CD4-positive, alpha-beta T cell treated with Interferon gamma for 1 hour (primary cell): ENCODE measurements around the gene NQO2.
"Not testable (repeated sequence)": the region's sequence is repeated elsewhere in the genome, so short reads cannot be mapped to it uniquely, and the experiment has no call there.

Source experiments
- DNase-seq: peaks from one replicate; pipeline ENCODE4 v3.0.0-alpha.2; 2020

Gene NQO2

GRCh38 chr6:3045777-3046176, 46.1 kb downstream of the NQO2 start:
- no peak for DNase-seq

- DNase-seq: no peak
Observed at GRCh38 chr6:3046295-3046694, 46.6 kb downstream of the NQO2 start.

DNA sequence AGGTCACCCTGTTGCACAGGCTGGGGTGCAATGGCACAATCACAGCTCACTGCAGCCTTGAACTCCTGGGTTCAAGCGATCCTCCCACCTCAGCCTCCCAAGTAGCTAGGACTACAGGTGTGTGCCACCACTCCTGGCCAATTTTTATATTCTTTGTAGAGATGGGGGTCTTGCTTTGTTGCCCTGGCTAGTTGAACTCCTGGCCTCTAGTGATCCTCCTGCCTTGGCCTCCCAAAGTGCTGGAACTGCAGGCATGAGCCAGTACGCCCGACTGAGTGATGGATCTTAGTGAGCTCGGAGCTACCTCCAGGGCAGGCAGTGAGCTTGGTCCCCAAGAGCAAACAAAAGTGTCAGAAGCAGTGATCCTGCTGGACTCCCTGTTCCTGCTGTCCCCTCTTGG, 48.3 kb downstream of the NQO2 start:
- not testable (repeated sequence) for DNase-seq

DNA sequence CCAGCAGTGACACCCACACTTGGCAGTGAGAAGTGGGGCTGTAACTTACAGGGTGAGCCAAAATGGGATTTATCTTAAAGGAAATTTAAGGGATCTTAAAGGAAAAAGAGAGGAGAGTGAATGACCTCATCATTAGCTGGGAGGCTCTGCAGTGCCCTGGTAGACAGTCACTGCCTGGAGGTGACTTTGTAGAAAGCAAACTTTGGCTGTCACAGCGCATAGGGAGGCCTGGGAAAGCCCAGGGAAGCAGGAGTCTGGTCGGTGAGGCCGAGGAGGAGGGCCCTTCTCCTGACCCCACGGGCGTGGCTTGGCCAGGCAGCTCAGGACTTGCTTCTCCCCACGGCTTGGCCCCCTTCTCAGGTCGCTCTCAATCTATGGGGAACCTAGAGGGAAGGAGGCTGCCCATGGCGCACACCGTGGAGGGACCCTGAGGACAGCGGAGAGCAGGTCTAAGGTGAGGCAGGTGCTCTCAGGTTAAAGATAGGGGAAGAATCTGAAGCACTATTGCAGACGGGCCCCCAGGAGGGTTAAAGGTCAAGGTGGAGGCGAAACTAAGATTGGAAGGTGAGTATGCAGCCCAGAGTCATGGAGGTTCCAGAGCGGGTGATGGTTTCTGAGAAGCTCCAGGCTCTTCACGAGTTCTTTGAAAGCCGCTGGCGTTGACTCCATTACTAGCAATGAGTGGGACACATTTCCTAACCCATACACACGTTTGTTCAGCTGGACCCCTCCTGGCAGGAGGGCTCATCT, 53.0 kb downstream of the NQO2 start:
- DNase-seq: no peak

GRCh38 chr6:3053231-3053508, 53.5 kb downstream of the NQO2 start:
- no peak for DNase-seq

DNA sequence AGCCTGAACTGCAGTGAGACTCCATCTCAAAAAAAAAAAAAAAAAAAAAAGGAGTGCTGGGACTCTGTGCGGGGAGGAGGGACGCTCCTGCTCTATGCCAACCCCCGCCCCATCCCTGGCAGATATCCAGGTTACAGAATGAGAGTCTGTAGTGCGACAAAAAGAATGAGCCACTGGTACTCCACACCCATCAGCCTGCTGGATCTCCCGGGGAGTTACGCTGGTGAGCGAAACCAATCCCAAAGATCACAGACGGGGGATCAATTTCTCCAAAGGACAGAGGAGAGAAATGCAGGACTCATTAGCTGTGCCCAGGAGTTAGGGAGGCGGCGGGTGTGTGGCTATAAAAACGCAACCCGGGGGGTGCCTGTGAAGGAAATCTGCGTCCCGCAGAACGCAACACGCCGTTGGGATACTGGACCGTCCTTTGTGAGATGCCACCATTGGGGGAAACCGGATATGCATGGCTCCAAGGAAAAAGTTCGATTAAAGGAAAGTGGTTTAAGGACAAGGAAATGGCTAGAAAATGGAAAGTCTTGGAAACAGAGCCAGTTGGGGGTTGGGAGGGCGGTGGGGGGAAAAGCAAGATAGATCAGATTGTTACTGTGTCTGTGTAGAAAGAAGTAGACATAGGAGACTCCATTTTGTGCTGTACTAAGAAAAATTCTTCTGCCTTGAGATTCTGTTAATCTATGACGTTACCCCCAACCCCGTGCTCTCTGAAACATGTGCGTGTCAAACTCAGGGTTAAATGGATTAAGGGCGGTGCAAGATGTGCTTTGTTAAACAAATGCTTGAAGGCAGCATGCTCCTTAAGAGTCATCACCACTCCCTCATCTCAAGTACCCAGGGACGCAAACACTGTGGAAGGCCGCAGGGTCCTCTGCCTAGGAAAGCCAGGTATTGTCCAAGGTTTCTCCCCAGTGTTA, 54.8 kb downstream of the NQO2 start:
- DNase-seq: not testable (repeated sequence)

DNA sequence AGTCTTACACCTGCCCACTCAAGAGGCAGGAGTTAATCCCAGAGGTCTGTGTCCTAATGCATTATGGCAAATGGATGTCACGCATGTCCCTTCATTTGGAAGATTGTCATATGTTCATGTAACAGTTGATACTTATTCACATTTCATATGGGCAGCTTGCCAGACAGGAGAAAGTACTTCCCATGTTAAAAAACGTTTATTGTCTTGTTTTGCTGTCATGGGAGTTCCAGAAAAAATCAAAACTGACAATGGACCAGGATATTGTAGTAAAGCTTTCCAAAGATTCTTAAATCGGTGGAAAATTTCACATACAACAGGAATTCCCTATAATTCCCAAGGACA, 55.4 kb downstream of the NQO2 start:
- DNase-seq: not testable (repeated sequence)

GRCh38 chr6:3057063-3057770, 57.5 kb downstream of the NQO2 start:
- no peak for DNase-seq

DNA sequence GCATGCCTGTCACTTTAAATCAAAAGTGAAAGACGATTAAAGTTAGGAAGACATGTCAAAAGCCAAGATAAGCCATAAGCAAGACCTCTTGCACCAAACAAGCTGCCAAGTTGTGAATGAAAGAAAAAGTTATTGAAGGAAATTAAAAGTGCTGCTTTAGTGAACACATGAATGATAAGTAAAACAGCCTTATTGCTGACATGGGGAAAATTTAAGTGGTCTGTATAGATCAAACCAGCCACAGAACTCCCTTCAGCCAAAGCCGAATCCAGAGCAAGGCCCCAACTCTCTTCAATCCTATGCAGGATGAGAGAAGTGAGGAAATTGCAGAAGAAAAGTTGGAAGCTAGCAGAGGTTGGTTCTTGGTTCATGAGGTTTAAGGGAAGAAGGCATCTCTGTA, 59.3 kb downstream of the NQO2 start:
- no peak for DNase-seq

DNA sequence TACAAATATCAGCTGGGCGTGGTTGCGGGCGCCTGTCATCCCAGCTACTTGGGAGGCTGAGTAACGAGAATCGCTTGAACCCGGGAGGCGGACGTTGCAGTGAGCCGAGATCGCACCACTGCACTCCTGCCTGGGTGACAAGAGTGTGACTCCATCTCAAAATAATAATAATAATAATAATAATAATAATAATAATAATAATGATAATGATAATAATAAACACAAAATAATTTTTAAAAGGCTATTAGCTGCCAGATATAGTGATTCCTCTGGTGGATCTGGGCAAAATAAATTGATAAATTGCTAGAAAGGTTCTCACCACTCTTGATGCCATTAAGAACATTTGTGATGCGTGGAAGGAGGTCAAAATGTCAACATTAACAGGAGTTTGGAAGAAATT, 60.4 kb downstream of the NQO2 start:
- DNase-seq: not testable (repeated sequence)

DNA sequence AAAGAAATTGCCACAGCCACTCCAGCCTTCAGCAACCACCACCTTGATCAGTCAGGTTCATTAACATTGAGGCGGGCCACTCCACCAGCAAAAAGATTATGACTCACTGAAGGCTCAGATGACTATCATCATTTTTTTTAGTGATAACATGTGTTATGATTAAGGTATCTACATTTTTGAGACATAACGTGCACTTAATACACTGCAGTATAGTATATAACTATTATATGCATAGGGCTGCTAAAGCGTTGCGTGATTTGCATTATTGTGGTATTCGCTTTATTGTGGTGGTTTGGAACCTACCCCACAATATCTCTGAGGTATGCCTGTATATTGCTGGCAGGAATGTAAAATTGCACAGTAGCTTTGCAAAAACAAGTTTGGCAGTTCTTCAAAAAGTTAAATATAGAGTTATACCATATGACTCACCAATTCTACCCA, 61.8 kb downstream of the NQO2 start:
- DNase-seq: no peak

DNA sequence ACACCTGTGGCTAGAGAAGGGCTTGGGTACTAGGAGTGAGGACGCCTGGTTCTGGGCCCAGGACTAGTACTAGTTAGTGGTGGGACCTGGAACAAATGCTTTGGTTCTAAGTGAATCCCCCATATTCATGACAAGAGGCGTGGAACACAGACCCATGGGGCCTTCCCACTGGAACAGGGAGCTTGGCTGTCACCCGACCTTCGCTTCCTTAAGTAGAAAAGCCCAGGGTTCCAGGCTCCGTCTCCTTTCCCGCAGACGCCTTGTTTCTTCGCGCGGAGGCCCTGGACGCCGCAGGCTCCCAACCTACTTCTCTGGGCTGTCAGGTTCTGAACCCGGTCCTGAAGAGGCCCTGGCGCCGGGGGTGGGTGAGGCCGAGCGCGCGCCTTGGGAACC, 63.6 kb downstream of the NQO2 start:
- DNase-seq: not testable (repeated sequence)

DNA sequence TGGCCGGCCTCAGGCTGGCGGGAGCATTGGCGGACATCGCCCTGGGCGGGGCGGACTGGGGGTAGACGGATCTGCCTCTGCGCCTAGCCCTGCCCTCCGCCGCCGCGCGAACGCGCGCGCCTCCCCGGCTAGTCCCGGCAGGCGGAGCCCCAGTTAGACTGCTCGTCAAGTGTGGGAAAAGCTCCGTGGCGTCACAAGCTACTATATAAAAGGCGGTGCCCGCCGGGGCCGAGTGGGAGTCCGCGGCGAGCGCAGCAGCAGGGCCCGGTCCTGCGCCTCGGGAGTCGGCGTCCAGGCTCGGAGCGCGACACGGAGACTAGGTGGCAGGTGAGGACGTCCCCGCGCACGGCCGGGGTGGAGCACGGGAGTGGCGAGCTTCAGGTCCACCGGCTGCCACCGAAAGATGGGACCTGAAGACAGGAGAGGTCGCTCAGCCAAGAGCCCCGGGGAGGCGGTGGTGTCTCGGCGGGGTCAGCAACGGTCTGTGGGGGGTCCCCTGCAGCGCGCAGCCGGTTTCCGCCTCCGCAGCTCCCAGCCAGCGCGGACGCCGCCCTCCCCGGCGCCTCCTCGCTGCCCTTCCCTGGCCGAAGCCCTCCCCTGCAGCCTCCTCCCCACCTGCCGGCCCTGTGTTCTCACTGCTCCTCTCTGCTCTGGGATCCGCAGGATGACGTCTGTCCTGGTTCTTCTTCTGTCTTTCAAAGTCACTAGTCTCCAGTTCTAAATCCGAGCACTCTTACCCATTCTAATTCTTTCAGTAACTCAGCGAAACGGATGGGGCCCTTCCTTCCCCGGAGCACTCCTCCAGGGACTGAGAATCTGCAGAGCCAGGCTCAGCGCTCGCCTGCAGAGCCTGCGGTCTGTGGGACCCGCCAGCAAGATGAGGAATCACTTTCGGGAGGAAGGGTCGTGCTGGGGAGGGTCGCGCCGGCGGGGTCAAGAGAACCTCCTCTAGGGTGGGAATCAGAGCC, 64.3 kb downstream of the NQO2 start:
- peak; percentile 95 for DNase-seq

DNA sequence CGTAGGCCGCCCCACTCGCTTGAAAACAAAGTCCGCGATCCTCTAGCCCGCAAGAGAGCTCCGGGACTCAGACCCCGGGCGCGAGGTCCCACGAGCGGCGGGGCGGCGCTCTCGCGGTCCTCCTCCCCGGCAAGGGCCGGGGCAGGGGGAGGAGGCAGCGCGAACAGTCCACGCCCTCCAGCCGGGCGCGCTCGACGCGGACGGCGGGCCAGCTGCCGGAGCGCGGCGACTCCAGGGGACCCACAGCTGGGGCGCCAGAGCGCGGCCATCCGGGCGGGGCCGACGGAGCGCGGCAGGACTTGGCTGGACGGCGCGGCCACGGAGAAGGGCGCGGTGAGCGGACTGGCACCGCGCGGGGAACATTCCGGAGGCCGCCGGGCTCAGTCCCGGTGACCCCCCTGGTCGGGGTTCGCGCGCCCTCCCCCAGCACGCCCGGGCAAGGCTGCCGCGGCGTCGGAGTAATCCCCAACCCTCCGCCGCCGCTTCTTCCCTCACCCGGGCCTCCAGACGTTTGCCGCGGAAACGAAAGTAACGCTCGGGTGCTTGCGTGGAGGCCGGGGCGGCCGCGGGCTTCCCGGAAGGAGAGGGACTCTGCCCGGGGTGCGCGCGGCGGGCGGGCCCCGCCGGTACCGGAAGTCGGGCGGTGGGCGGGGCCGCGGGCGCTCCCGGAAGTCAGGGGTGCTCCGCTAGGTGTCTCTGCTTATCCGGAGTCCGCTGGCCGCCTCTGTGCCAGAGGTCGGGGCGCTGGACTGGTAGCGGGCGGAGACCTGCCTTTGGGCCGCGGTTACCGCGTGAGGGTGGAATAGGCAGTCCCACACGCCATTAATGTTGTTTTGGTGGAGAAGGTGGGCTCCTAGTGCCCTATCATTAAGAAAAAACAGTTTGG, 68.9 kb downstream of the NQO2 start, which contains the start of gene RIPK1:
RIPK1 (plus strand) TSS at position 166 of the 886 bp plus-strand sequence. CDS start 8,330 bp downstream, outside the sequence.
- peak; percentile 94 for DNase-seq
